ENCODE measurements around the gene TUBGCP6.

TUBGCP6 gene

DNA sequence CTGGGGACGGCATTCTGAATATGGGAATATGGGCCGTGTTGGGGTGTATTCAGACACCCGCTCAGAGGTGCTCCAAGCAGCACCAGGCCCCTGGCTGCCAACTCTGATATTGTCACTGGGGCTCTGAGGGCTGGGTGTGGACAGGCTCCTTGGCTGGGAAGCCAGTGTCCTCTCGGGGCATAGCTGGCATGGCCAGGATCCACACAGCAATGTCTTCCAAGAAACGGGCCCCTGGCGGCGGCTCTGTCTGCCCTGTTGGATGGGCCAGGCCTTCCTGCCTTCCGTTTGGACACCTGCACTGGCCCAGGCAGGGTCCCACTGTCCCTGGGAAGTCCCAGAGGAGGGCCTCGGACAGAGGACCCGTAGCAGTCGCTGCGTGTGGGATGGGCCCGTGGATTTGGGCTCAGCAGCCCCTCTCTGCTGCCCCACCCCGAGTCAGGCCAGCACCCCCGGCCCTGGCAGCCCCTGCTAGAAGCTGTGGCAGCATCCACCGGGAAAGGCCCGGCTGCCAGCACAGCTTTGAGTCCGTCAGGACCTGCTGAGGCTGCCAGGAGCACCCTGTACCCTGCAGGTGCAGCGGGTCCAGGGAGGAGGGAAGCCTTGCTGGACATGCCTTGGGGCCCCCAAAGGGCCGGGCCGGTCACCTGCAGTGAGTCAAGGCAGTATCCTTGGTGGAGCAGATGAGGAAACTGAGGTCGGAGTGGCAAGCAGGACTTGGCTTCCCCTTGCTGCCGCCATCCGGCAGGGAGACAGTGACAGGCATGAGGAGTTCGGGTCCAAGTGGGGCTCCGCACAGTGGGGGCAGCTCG is 70.2 kb downstream of the TUBGCP6 start:
- no peak for DNase-seq (ENCODE audit: low read depth, low spot score)
- TF ChIP-seq, protein P1, sequence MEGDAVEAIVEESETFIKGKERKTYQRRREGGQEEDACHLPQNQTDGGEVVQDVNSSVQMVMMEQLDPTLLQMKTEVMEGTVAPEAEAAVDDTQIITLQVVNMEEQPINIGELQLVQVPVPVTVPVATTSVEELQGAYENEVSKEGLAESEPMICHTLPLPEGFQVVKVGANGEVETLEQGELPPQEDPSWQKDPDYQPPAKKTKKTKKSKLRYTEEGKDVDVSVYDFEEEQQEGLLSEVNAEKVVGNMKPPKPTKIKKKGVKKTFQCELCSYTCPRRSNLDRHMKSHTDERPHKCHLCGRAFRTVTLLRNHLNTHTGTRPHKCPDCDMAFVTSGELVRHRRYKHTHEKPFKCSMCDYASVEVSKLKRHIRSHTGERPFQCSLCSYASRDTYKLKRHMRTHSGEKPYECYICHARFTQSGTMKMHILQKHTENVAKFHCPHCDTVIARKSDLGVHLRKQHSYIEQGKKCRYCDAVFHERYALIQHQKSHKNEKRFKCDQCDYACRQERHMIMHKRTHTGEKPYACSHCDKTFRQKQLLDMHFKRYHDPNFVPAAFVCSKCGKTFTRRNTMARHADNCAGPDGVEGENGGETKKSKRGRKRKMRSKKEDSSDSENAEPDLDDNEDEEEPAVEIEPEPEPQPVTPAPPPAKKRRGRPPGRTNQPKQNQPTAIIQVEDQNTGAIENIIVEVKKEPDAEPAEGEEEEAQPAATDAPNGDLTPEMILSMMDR (IDR thresholded peaks at IDR 0.05; ENCODE audit: low read depth, low read length), result no peak
- in situ Hi-C loops (cut with HindIII; ENCODE audit: low sequenced_read_pairs), result no loop called here
- no peak overlapping the region for H3K4me3 ChIP-seq (ENCODE audit: low read depth, low read length)

GRCh38 chr22:50173983-50174355 is 70.9 kb downstream of the TUBGCP6 start:
- H3K4me3 ChIP-seq (ENCODE audit: low read depth, low read length), result no peak overlapping the region
- DNase-seq (ENCODE audit: low read depth, low spot score), result no peak
- in situ Hi-C loops (cut with HindIII; ENCODE audit: low sequenced_read_pairs), result no loop called here
- TF ChIP-seq, protein P1 (IDR thresholded peaks at IDR 0.05; ENCODE audit: low read depth, low read length), result no peak

- no peak for DNase-seq (ENCODE audit: low read depth, low spot score)
- H3K4me3 ChIP-seq (ENCODE audit: low read depth, low read length), result no peak overlapping the region
Measured at GRCh38 chr22:50173311-50173982, 71.4 kb downstream of the TUBGCP6 start.

DNA sequence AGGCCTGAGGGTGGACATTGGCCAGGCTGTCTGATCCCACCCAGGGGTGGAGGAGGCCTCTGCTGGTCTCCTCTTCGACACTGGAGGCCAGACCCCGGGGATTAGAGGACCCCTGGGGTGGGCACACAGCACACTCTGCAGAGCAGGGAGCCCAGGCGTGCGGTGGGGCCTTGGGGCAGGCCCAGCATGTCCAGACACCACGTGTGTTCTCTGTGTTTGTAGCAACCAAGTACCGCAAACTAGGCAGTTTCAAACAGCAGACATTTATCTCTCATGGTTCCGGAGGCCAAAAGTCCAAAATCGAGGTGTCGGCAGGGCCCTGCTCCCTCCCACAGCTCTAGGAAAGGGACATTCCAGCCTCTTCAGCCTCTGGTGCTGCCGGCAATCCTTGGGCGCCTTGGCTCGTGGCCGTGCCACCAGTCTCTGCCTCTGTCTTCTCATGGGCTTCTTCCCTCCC is 72.8 kb downstream of the TUBGCP6 start:
- H3K4me3 ChIP-seq (ENCODE audit: low read depth, low read length), result no peak overlapping the region
- no peak for DNase-seq (ENCODE audit: low read depth, low spot score)
- TF ChIP-seq, protein P1 (IDR thresholded peaks at IDR 0.05; ENCODE audit: low read depth, low read length), result no peak
- in situ Hi-C loops (cut with HindIII; ENCODE audit: low sequenced_read_pairs), result no loop called here

More at GRCh38 chr22:50173311-50173982, 71.4 kb downstream of the TUBGCP6 start:
- in situ Hi-C loops (cut with HindIII; ENCODE audit: low sequenced_read_pairs), result no loop called here
- TF ChIP-seq, protein P1 (IDR thresholded peaks at IDR 0.05; ENCODE audit: low read depth, low read length), result no peak

DNA sequence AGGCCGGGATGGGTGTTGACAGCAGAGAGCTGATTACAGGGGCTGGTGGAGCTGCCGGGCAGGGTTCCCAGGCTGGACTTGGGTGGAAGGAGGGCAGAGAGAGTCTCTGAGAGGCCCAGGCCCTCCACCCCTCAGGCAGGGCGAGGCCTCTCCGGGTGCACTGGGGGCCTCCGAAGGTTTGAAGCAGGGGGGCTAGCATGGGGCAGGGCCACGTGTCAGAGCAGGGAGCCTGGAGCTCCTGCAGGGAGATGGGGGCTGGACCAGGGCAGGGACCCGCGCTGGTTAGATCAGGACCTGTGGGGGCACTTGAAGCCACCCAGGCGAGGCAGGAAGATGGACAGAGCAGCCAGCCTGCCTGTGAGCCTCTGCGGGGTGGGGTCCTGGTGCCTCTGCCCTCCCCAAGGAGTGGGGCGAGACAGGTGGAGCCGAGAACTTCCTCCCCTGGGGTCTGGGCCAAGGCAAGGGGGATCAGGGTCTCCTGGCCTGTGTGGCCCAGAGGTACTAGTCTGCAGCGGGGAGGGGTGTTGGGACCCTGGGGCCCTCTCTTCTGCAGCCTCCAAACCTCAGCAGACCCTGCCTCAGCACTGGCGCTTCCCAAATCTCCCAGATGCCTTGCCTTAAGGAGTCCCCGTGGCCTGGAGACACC is 73.4 kb downstream of the TUBGCP6 start:
- H3K4me3 ChIP-seq (ENCODE audit: low read depth, low read length), result no peak overlapping the region
- no peak for DNase-seq (ENCODE audit: low read depth, low spot score)
- TF ChIP-seq, protein P1 (IDR thresholded peaks at IDR 0.05; ENCODE audit: low read depth, low read length), result no peak
- in situ Hi-C loops (cut with HindIII; ENCODE audit: low sequenced_read_pairs), result no loop called here

DNA sequence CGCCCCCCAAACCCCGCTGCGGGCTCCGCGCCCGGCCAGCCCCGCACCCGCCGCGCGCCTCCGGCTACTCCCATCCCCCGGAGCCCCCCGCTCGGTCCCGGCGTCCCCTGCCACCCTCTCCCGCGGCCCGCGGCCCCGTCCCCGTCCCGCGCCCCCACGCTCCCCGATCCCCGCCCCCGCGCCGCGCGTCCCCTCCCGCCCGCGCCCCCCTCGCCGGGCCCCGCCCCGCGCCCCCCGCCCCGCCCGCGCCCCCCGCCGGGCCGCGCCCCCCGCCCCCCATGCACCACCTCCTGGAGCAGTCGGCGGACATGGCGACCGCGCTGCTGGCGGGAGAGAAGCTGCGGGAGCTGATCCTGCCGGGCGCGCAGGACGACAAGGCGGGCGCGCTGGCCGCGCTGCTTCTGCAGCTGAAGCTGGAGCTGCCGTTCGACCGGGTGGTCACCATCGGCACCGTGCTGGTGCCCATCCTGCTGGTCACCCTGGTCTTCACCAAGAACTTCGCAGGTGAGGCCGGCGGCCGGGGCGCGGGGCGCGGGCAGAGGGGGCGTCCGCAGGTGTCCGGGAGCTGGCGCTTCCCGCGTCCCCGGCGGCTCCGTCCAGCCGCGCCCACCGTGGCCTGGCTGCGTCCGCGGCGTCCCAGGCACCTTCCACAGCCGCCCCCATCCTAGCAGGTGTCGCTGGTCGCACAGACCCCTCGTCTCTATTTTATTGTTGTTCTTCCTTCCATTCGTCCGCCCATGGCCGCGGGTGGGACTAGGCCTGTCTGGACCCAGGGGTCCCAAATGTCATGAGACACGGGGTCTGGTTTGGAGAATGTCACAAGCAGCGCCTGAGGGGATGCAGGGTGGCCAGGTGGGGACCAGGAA is 74.1 kb downstream of the TUBGCP6 start, which contains the start of gene PANX2:
Gene PANX2, plus strand, starts transcription at position 279 of the 866 bp plus-strand sequence. Its CDS starts 0 bp downstream, at position 279.
- H3K4me3 ChIP-seq (ENCODE audit: low read depth, low read length), result peak within 1 kb of the TSS; percentile 20
- DNase-seq (ENCODE audit: low read depth, low spot score), result no peak
- TF ChIP-seq, protein P1 (IDR thresholded peaks at IDR 0.05; ENCODE audit: low read depth, low read length), result no peak
- in situ Hi-C loops (cut with HindIII; ENCODE audit: low sequenced_read_pairs), result no loop called here
